ENCODE data around the gene PGS1. TPM values are rescaled to one million over a fixed set of nuclear protein-coding genes. Genes with fewer than 3 reads are reported as not detected.

Gene PGS1
- total and polyA plus RNA-seq, 8 donors, result 11.2 to 22.7 (median 14.8) TPM

- intact Hi-C loops (cut with DNase I), result no loop called here
- Histone ChIP-seq H3K4me3 (no peak overlapping the region), H3K27me3 (no peaks in the 10 kb centered on the region), H3K9me3 (no peaks in the 10 kb centered on the region), H3K36me3 (peaks cover 11 to 19% (median 15%) of the 10 kb centered on the region in 3 donors), H3K27ac (no peak overlapping the region), H3K4me1 (peaks cover 0 to 6% (median 5%) of the 10 kb centered on the region in 3 donors)
- 95 to 96% methylated on average over 2 of the region's 2 CpGs for WGBS, 2 donors
- ATAC-seq, result no peak
- TF ChIP-seq CTCF (IDR thresholded peaks at IDR 0.05), result no peak
- DNase-seq, result no peak
- FAIRE-seq, result no peak
These were observed 16.7 kb downstream of the PGS1 start for GRCh38 chr17:78395155-78395554.

DNA sequence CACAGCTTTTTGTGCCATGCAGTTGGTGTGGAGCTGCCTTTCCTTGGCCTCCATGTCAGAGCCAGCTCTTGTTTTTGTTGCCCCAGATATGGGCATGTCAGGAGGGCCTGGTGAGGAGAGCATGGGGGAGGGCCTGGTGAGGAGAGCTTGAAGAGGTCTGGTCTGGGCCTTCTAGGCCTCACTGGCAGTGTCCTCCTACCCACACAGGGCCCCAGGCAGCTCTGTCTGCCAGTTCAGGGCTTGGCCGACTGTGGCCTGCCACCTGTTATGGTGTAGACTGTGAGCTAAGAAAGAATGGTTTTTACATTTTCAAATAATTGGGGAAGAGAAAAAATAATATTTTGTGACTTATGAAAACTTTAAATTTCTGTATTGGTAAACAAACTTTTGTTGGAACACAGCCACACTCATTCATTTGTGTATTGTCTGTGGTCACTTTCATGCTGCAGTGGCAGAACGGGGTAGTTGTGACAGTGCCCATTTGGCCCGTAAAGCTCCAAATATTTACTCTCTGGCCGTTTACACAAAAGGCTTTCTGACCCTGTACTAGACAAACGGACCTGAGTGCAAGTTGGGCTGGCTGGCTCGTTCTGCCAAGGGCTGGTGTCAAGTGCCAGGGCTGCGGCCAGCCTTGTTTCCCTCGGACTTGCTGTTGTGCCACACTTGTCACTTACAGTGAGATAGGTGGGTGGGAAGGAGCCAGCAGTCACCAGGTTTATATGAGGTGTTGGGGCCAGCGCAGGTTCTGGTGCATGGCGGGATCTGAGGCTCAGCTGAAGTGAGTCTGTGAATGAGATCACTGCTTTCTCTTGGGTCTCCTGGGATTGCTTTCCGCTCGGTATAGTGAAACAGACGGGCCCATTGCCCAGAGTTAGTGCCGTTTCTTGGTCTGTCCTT lies 18.2 kb downstream of the PGS1 start:
- intact Hi-C loops (cut with DNase I), result no loop called here
- H3K27ac ChIP-seq, result peak overlapping the region in 3 of 4 donors; percentile 12 to 25 (median 20)
- peaks cover 0 to 6% (median 5%) of the 10 kb centered on the region in 3 donors for H3K4me1 ChIP-seq
- H3K27me3 ChIP-seq, result no peaks in the 10 kb centered on the region
- peaks cover 11 to 33% (median 29%) of the 10 kb centered on the region in 3 donors for H3K36me3 ChIP-seq
- FAIRE-seq (no peak), ATAC-seq (peak; percentile 86 to 97 (median 92)), DNase-seq (peak; percentile 52 to 90 (median 81))
- no peaks in the 10 kb centered on the region for H3K9me3 ChIP-seq
- 26 to 37% methylated on average over 14 of the region's 14 CpGs for WGBS, 2 donors
- H3K4me3 ChIP-seq, result no peak overlapping the region
- TF ChIP-seq CTCF (IDR thresholded peaks at IDR 0.05), result no peak

- FAIRE-seq, result no peak
These were observed 19.2 kb downstream of the PGS1 start for GRCh38 chr17:78397681-78398101.

GRCh38 chr17:78398390-78398789 lies 19.9 kb downstream of the PGS1 start:
- no peak overlapping the region for H3K27ac ChIP-seq
- DNase-seq, result no peak
- H3K4me3 ChIP-seq, result no peak overlapping the region
- no peaks in the 10 kb centered on the region for H3K27me3 ChIP-seq
- no peaks in the 10 kb centered on the region for H3K9me3 ChIP-seq
- FAIRE-seq, result no peak
- no peak for ATAC-seq
- TF ChIP-seq CTCF (IDR thresholded peaks at IDR 0.05), result no peak
- H3K36me3 ChIP-seq, result peaks cover 11 to 36% (median 33%) of the 10 kb centered on the region in 3 donors
- WGBS, 2 donors, result 90 to 94% methylated on average over 3 of the region's 3 CpGs
- peaks cover 0 to 6% (median 5%) of the 10 kb centered on the region in 3 donors for H3K4me1 ChIP-seq
- intact Hi-C loops (cut with DNase I), result no loop called here

More at GRCh38 chr17:78397681-78398101, 19.2 kb downstream of the PGS1 start:
- DNase-seq, result no peak
- Histone ChIP-seq H3K4me3 (no peak overlapping the region), H3K36me3 (peaks cover 11 to 33% (median 29%) of the 10 kb centered on the region in 3 donors), H3K4me1 (peaks cover 0 to 6% (median 5%) of the 10 kb centered on the region in 3 donors), H3K27me3 (no peaks in the 10 kb centered on the region), H3K27ac (no peak overlapping the region), H3K9me3 (no peaks in the 10 kb centered on the region)
- no peak for ATAC-seq
- 65 to 73% methylated on average over 12 to 13 of the region's 13 CpGs for WGBS, 2 donors
- TF ChIP-seq CTCF (IDR thresholded peaks at IDR 0.05), result no peak
- intact Hi-C loops (cut with DNase I), result no loop called here

Data from pancreas (tissue), 10 donors.